ENCODE measurements around the gene MYT1. TPM values are rescaled to one million over a fixed set of nuclear protein-coding genes. Genes with fewer than 3 reads are reported as not detected.

The MYT1 gene
- total RNA-seq, 4 donors from 2014 or later = 0.34 TPM; not detected in 3

- DNase-seq (ENCODE audit: low spot score in 2 of 2) = no peak
- no peaks in the 10 kb centered on the region for H3K9me3 ChIP-seq
- 85% methylated on average over 12 of the region's 14 CpGs for WGBS
- peaks cover 16% of the 10 kb centered on the region for H3K4me1 ChIP-seq
- no peak overlapping the region for H3K27ac ChIP-seq
- H3K36me3 ChIP-seq = no peaks in the 10 kb centered on the region
- TF ChIP-seq POLR2AphosphoS5 (IDR thresholded peaks at IDR 0.05) (no peak), EP300 (IDR thresholded peaks at IDR 0.05) (no peak), POLR2A (IDR thresholded peaks at IDR 0.05) (no peak), CTCF (IDR thresholded peaks at IDR 0.05) (no peak)
- peaks cover 30% of the 10 kb centered on the region for H3K27me3 ChIP-seq
- no peak overlapping the region for H3K4me3 ChIP-seq
Measured at GRCh38 chr20:64225171-64225595, 60.9 kb downstream of the MYT1 start.

- Histone ChIP-seq H3K27me3 (peaks cover 23% of the 10 kb centered on the region), H3K9me3 (no peaks in the 10 kb centered on the region), H3K27ac (no peak overlapping the region), H3K36me3 (no peaks in the 10 kb centered on the region), H3K4me3 (no peak overlapping the region), H3K4me1 (peaks cover 16% of the 10 kb centered on the region)
- DNase-seq (ENCODE audit: low spot score in 2 of 2) = no peak
- no peak for TF ChIP-seq EP300 (IDR thresholded peaks at IDR 0.05)
- no peak for TF ChIP-seq POLR2A (IDR thresholded peaks at IDR 0.05)
- no peak for TF ChIP-seq POLR2AphosphoS5 (IDR thresholded peaks at IDR 0.05)
- TF ChIP-seq CTCF (IDR thresholded peaks at IDR 0.05) = no peak
- 95% methylated on average over 11 of the region's 14 CpGs for WGBS
Measured at GRCh38 chr20:64225828-64226598, 61.8 kb downstream of the MYT1 start.

DNA sequence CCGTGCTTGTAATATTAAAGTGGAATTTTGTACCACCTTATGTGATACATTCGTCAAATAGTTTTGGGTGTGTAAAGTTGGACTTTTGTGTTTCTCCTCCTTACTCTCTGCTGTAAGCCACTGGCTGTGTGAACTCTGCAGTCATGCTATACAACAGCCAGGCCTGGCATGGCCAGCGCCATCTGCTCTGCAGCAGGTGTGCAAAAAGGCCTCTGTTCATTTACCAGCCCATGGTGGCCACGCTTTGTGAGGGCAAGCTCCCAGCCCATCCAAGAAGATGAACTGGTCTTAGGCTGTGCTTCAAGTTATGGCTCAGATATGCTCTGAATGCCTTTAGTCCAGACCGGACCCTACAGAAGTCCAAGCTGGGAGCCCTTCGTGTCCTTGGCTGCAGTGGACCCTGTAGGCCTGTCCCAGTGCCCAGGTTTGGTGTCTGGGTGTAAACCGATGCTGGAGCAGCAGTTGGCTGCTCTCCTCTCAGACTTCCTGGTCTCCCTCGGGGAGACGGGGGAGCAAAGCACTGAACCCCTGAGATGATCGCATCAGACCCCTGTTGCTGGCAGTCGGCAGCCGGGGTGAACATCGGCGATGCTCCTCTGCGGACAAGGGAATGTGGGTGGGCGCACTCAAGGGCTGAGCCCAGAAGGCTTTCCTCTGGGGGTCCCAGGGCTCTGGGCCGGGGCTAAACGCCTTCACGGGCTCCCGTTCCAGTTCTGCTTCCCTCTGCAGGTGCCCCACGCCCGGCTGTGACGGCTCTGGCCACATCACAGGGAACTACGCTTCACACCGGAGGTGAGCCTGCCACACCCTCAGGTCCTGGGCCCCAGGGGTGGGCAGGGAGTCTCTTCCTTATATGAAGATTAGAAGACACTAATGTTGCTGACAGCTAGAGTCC, 62.7 kb downstream of the MYT1 start:
- TF ChIP-seq CTCF (IDR thresholded peaks at IDR 0.05) (no peak), EP300 (IDR thresholded peaks at IDR 0.05) (no peak), POLR2A (IDR thresholded peaks at IDR 0.05) (no peak)
- Histone ChIP-seq H3K4me3 (no peak overlapping the region), H3K36me3 (no peaks in the 10 kb centered on the region), H3K9me3 (no peaks in the 10 kb centered on the region), H3K4me1 (peaks cover 16% of the 10 kb centered on the region), H3K27me3 (peaks cover 14% of the 10 kb centered on the region), H3K27ac (no peak overlapping the region)
- DNase-seq (ENCODE audit: low spot score in 2 of 2) = no peak
- WGBS = 86% methylated on average over 16 of the region's 25 CpGs

- Histone ChIP-seq H3K9me3 (no peaks in the 10 kb centered on the region), H3K27me3 (peaks cover 3% of the 10 kb centered on the region), H3K36me3 (no peaks in the 10 kb centered on the region), H3K27ac (no peak overlapping the region), H3K4me3 (no peak overlapping the region), H3K4me1 (peaks cover 10% of the 10 kb centered on the region)
- WGBS = 89% methylated on average over 8 of the region's 8 CpGs
- no peak for DNase-seq (ENCODE audit: low spot score in 2 of 2)
- TF ChIP-seq POLR2AphosphoS5 (IDR thresholded peaks at IDR 0.05) (no peak), POLR2A (IDR thresholded peaks at IDR 0.05) (no peak), EP300 (IDR thresholded peaks at IDR 0.05) (no peak)
Measured at GRCh38 chr20:64228086-64228653, 63.9 kb downstream of the MYT1 start.

DNA sequence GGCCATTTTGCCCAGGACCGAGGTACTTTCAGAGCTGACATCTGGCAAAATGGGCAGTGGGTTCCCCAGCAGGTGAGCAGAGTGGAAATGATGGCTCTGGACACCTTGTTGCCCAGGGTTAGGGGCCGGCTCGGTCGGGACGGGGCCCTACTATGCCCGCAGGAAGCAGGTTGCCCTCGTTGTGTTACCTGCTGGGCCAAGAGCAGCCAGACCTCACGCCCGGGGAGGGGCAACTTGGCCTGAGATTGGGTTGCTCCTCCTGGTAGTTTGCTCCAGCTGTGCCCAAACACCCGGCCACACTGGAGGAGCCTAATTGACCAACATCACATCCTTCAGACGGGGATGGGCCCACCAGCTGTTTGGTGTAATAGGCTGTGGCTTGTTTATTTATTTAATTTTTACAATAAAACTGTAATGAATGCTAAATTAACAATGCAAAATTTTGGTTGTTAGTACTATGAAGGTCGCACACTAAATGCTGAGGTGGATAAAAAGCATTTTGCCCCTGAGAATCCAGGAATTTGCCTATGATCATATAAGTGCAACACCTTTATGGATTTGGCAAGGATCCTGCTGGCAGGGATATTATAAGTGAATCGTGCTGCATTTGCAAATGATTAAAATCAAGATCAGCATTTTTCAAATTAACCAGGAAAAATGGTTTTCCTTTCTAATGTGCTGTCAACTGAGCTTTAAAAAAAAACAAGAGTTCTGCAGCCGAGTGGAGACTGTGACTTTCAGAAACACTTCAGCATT, 64.7 kb downstream of the MYT1 start:
- H3K4me3 ChIP-seq = no peak overlapping the region
- H3K27ac ChIP-seq = no peak overlapping the region
- DNase-seq (ENCODE audit: low spot score in 2 of 2) = no peak
- TF ChIP-seq EP300 (IDR thresholded peaks at IDR 0.05) (no peak), POLR2A (IDR thresholded peaks at IDR 0.05) (no peak), POLR2AphosphoS5 (IDR thresholded peaks at IDR 0.05) (no peak), CTCF (IDR thresholded peaks at IDR 0.05) (no peak)
- H3K27me3 ChIP-seq = no peaks in the 10 kb centered on the region
- H3K9me3 ChIP-seq = no peaks in the 10 kb centered on the region
- 75% methylated on average over 14 of the region's 14 CpGs for WGBS
- H3K36me3 ChIP-seq = no peaks in the 10 kb centered on the region
- peaks cover 10% of the 10 kb centered on the region for H3K4me1 ChIP-seq
